ENCODE data around the gene DCDC2B.

Gene DCDC2B

GRCh38 chr1:32200226-32201010 lies 8.5 kb upstream of the DCDC2B start, which contains the start of gene CCDC28B:
TSS of gene CCDC28B (plus strand) at chr1:32200595. CDS start at chr1:32201936, 1,341 bp downstream.
- TF ChIP-seq CTCF (IDR thresholded peaks at IDR 0.05; ENCODE audit: control insufficient read depth, extremely low read depth, insufficient read depth) = no peak
- DNase-seq (ENCODE audit: low read depth) = no peak
- H3K4me3 ChIP-seq (ENCODE audit: low read depth, low read length) = peak within 1 kb of the TSS; percentile 69

GRCh38 chr1:32201011-32201855 lies 7.7 kb upstream of the DCDC2B start:
- TF ChIP-seq CTCF (IDR thresholded peaks at IDR 0.05; ENCODE audit: control insufficient read depth, extremely low read depth, insufficient read depth) = no peak
- H3K4me3 ChIP-seq (ENCODE audit: low read depth, low read length) = peak overlapping the region; percentile 69
- no peak for DNase-seq (ENCODE audit: low read depth)

- no peak for DNase-seq (ENCODE audit: low read depth)
- H3K4me3 ChIP-seq (ENCODE audit: low read depth, low read length) = peak overlapping the region; percentile 82
- no peak for TF ChIP-seq CTCF (IDR thresholded peaks at IDR 0.05; ENCODE audit: control insufficient read depth, extremely low read depth, insufficient read depth)
Observed at GRCh38 chr1:32204943-32205361, 3.9 kb upstream of the DCDC2B start.

- no peak for TF ChIP-seq CTCF (IDR thresholded peaks at IDR 0.05; ENCODE audit: control insufficient read depth, extremely low read depth, insufficient read depth)
- peak within 1 kb of the TSS; percentile 82 for H3K4me3 ChIP-seq (ENCODE audit: low read depth, low read length)
- no peak for DNase-seq (ENCODE audit: low read depth)
Observed at GRCh38 chr1:32205401-32206370, 3.2 kb upstream of the DCDC2B start, which contains the start of gene IQCC. TSS of gene IQCC (plus strand) at chr1:32205671. CDS start at chr1:32205682, 11 bp downstream.

- DNase-seq (ENCODE audit: low read depth) = no peak
- H3K4me3 ChIP-seq (ENCODE audit: low read depth, low read length) = no peak overlapping the region
- no peak for TF ChIP-seq CTCF (IDR thresholded peaks at IDR 0.05; ENCODE audit: control insufficient read depth, extremely low read depth, insufficient read depth)
Observed at GRCh38 chr1:32208469-32208868, 420 bp upstream of the DCDC2B start.
